ENCODE measurements around the gene FAM43A.
A peak's percentile ranks its signal among the peaks of the same experiment; 100 is the strongest.

Gene FAM43A

GRCh38 chr3:194711913-194712312 is 26.2 kb downstream of the FAM43A start:
- no peak for DNase-seq

DNA sequence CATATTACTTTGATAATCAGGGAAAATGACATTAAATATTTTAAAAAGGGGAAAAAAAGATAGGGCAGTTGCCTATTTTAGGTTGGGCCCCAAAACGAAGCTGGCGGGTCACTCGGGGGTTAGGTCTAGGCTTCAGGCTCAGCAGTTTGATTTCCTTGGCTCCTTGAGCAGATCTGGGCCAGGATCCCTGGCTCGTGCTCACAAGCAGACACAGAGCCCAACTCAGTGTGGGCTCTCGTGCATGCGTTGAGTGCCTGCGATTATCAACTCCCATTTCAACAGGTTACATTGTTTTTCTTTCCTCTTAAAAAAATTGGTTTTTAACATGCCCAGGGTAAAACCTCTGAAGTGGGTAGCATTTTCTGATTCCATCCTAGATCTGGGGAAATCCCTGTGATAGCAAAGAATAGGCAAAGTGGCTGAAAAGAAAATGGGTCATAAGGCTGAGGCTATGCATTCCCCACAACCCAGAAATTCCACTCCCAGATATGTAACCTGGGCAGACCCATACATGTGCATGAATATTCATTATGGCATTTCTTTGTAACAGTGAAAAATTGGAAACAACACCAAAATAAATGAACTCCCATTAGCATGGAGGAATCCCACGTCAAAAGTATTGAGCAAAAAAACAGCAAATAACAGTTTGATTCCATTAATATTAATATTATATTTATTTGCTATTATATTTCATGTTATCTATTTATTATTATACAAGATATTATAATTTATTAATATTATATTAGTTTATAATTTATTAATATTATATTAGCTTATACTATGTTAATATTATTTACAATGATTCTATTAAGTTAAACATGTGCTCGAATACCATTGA is 27.8 kb downstream of the FAM43A start:
- no peak for DNase-seq

- no peak for DNase-seq
Measured at GRCh38 chr3:194714137-194714455, 28.4 kb downstream of the FAM43A start.

DNA sequence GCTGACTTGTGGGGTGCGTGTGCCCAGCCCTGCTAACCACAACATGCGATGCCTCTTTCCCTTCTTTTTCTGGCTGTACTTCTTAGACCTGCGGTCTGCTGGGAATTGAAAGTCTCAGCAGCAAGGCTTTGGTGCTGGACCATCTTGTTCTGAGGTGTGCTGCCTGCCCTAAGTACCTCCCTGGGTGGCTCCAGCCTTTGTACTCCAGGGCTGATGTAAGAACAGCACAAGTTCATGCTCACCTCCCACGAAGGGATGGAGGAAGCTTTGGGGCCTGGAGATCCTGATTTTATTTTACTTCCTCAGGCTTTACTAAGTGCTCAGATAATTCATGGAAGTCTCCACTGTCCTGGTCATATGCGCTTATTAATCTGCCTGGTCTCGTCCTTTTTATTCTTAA is 28.9 kb downstream of the FAM43A start:
- DNase-seq, result no peak

GRCh38 chr3:194715022-194715800 is 29.5 kb downstream of the FAM43A start:
- peak; percentile 68 for DNase-seq

DNA sequence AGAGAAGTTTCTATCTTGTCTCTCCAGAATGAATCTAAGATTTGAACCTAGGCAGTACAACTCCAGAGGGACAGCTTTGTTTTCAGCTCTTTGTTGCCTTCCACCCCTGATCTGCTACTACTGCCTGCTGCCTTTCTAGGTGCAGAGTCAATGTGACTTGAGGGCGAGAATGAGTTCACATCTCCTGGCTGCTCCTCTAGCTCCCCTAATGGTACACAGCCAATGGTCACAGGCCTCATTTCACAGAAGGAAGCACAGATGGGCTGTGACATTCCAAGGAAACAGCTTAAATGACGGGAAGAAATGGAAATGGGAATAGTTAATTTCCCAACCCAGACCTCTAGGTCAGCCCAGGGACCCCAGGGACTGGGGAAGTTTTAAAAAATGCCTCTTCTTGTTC is 32.4 kb downstream of the FAM43A start:
- no peak for DNase-seq

DNA sequence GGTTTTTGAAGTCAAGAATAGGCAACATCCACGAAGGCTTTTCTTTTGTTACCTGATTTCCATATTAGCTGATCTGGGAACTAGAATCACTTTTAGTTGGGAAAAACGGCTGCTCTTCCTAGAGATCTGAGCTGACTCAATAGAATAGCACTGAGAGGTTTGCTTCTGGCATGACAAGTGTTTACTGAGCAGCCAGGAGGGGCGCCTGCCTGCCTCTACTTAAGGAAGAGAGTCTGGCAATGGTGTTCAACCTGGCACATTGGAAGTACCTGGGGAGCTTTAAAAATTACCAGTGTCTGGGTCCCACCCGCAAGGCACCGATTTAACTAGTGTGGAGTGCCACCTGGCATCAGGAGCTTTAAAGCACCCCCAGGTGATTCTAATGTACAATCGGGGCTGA is 34.4 kb downstream of the FAM43A start:
- no peak for DNase-seq

DNA sequence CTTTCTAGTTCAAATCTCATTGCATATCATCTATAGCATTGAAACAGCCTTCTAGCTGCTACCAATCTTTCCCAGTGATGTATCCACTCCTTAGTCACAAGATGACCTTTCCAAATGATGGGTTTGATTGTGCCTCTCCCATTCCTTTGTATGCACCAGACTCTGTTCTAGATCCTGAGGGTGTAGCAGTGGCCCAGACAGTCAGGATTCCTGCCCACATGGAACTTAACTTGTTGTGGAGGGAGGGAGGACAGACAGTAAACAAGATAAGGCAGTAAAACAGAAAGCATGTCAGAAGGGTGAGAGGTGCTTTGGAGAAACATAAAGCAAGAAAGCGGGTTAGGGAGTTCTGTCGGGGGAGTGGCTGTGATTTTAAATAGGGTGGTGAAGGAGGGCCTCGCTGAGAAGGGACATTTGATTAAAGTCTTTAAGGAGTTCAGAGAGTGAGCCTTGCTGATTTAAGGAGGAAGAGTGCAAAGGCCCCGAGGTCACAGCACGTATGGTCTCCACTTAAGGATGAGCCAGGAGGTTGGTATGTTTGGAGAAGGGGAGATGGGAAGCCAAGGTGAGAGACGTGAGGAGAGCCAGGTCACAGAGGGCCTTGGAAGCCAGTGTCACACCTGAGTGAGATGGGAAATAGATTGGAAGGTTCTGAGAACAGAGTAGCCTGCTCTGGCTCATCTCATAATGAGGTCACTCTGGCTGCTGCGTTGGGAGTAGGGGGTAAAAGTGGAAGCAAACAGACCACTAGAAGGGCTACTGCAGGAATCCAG is 38.3 kb downstream of the FAM43A start:
- DNase-seq, result no peak

DNA sequence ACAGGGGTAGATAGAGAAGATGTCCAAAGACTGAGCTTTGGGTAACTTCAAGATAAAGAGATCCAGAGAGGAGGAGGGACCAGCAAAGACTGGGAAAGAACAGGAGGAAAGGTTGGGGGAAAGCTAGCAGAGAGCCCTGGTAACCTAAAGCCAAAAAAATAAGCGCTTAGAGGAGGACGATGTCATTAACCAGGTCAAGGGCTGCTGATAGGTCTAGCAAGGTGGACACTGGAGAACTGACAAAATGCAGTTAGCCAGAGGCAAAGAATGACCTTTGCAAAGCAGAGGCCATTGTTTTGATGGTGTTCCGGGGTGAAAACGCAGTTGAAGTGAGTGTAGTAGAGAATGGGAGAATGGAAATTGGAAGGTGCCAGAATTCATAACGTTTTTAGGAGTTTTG is 39.7 kb downstream of the FAM43A start:
- no peak for DNase-seq

- no peak for DNase-seq
Measured at GRCh38 chr3:194727435-194728128, 41.9 kb downstream of the FAM43A start.

DNA sequence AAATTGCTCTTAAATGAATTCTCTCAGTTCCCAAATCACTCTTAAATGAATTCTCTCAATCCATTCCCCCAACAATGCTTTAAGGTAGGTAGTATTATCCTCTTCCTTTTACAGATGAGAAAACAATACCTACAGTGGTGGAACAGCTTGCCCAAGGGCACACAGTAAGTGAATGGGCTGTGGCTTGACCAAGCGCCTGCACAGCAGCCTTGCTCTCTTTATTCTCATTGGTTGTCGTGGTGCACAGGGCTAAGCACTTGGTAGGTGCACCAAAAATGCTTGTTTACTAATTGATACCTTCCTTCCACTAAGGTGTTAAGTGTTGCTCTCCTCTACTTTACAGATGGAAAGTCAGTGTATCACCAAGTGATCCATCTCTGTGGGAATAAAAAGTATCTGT is 43.3 kb downstream of the FAM43A start:
- no peak for DNase-seq

DNA sequence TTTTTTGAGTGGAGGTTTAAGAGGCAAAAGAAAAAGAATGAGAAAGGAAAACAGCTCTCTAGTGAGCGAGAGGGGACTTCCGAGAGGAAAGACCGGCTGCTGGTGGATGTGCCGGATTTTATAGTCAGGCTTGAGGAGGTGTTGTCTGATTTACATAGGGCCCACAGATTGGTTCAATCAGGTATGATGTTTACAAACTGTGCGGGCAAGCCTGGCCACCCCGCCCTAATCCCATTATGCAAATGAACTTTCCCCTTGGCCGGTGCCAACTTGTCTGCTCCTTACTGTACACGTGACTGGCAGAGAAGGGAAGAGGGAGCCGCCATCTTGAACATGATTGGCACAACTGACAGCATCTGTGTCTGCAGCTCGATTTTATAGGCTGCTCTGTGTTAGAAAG is 44.7 kb downstream of the FAM43A start:
- peak; percentile 96 for DNase-seq

DNA sequence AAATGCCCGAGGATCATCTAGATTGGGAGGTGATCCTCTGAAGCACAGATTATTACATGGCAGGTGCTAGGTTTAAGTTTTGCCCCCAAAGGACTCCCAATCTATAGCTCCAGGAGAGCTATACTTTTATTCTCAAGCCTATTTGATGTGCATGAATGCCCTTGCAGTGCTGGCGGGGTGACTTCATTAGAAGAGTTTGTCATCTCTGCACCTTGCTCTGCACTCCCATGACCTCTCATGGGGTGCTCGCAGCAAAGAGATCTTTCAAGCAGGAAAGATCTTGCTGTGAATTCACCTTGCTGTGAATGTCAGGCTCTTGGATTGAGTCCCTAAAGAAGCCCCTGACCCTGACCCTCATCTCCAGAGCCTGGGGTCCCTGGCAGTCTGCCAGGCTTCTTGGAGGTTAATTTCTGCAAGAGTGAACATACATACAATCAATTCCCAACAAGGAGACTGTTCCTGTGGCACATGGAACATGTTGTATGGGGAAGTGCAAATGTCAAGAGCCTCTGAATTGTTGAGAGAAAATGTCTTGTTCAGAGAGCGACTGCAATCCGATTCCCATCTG is 45.9 kb downstream of the FAM43A start:
- peak; percentile 34 for DNase-seq

- no peak for DNase-seq
Measured at GRCh38 chr3:194732617-194733016, 46.9 kb downstream of the FAM43A start.

GRCh38 chr3:194736277-194736895 is 50.7 kb downstream of the FAM43A start:
- DNase-seq, result no peak

- DNase-seq, result no peak
Measured at GRCh38 chr3:194736896-194737600, 51.4 kb downstream of the FAM43A start.

All from NCI-H1436 (cell line).